ENCODE data around the gene TXNRD2.
"Not testable (repeated sequence)": the region's sequence is repeated elsewhere in the genome, so short reads cannot be mapped to it uniquely, and the experiment has no call there.

TXNRD2 gene

GRCh38 chr22:19885841-19886592 is 55.6 kb downstream of the TXNRD2 start:
- DNase-seq, result no peak

- no peak for DNase-seq
These were observed 56.5 kb downstream of the TXNRD2 start for GRCh38 chr22:19884954-19885751.

- no peak for DNase-seq
These were observed 57.3 kb downstream of the TXNRD2 start for GRCh38 chr22:19884161-19884953.

- DNase-seq, result not testable (repeated sequence)
These were observed 58.2 kb downstream of the TXNRD2 start for GRCh38 chr22:19883446-19883845.

- DNase-seq, result no peak
These were observed 58.9 kb downstream of the TXNRD2 start for GRCh38 chr22:19882446-19883381.

- DNase-seq, result no peak
These were observed 60.6 kb downstream of the TXNRD2 start for GRCh38 chr22:19880786-19881569.

- no peak for DNase-seq
These were observed 61.4 kb downstream of the TXNRD2 start for GRCh38 chr22:19879992-19880785.

- no peak for DNase-seq
These were observed 62.0 kb downstream of the TXNRD2 start for GRCh38 chr22:19879643-19879991.

- DNase-seq, result no peak
These were observed 62.4 kb downstream of the TXNRD2 start for GRCh38 chr22:19879246-19879570.

GRCh38 chr22:19878461-19879245 is 63.0 kb downstream of the TXNRD2 start:
- DNase-seq, result no peak

- DNase-seq, result no peak
These were observed 63.8 kb downstream of the TXNRD2 start for GRCh38 chr22:19877626-19878339.

GRCh38 chr22:19876941-19877625 is 64.5 kb downstream of the TXNRD2 start:
- DNase-seq, result no peak

- no peak for DNase-seq
These were observed 65.2 kb downstream of the TXNRD2 start for GRCh38 chr22:19876314-19876940.

GRCh38 chr22:19875531-19876313 is 65.9 kb downstream of the TXNRD2 start:
- DNase-seq, result no peak

- DNase-seq, result no peak
These were observed 66.5 kb downstream of the TXNRD2 start for GRCh38 chr22:19875061-19875530.

- no peak for DNase-seq
These were observed 67.1 kb downstream of the TXNRD2 start for GRCh38 chr22:19874307-19875060.

GRCh38 chr22:19873960-19874306 is 67.7 kb downstream of the TXNRD2 start:
- no peak for DNase-seq
